Ishikawa (cell line): Measurements from ENCODE around the gene IGSF3.

Experiments
- CEBPB ChIP-seq: IDR thresholded peaks from 2 replicates; pipeline ENCODE4 v1.6.1; 2012
- CREB1 ChIP-seq: IDR thresholded peaks from 2 replicates; pipeline ENCODE4 v1.6.1; 2012; ENCODE audit warnings: low read depth
- EGR1 ChIP-seq: IDR thresholded peaks from 2 replicates; pipeline ENCODE4 v1.6.1; 2012
- EP300 ChIP-seq: IDR thresholded peaks from 2 replicates; pipeline ENCODE4 v1.6.1; 2012; ENCODE audit warnings: borderline replicate concordance
- FOXM1 ChIP-seq: IDR thresholded peaks from 2 replicates; pipeline ENCODE4 v1.6.1; 2012; ENCODE audit warnings: low read depth, borderline replicate concordance
- MAX ChIP-seq: IDR thresholded peaks from 2 replicates; pipeline ENCODE4 v1.6.1; 2012
- NFIC ChIP-seq: IDR thresholded peaks from 2 replicates; pipeline ENCODE4 v1.6.1; 2012
- RAD21 ChIP-seq: IDR thresholded peaks from 2 replicates; pipeline ENCODE4 v1.6.1; 2012; ENCODE audit warnings: low read depth
- REST ChIP-seq: IDR thresholded peaks from 2 replicates; pipeline ENCODE4 v1.6.1; 2012; ENCODE audit warnings: low read depth, mild to moderate bottlenecking
- TAF1 ChIP-seq: IDR thresholded peaks from 2 replicates; pipeline ENCODE4 v1.6.1; 2012; ENCODE audit warnings: low read depth, mild to moderate bottlenecking
- TCF12 ChIP-seq: IDR thresholded peaks from 2 replicates; pipeline ENCODE4 v1.6.1; 2012; ENCODE audit warnings: low read depth
- TEAD4 ChIP-seq: IDR thresholded peaks from 2 replicates; pipeline ENCODE4 v1.6.1; 2012
- USF1 ChIP-seq: IDR thresholded peaks from 2 replicates; pipeline ENCODE4 v1.6.1; 2012
- YY1 ChIP-seq: IDR thresholded peaks from 2 replicates; pipeline ENCODE4 v1.6.1; 2012; ENCODE audit warnings: low read depth
- ZBTB7A ChIP-seq: IDR thresholded peaks from 2 replicates; pipeline ENCODE4 v1.6.1; 2012; ENCODE audit warnings: low read depth

Gene IGSF3

GRCh38 chr1:116534014-116534739, 133.4 kb downstream of the IGSF3 start:
- TF ChIP-seq CREB1 (no peak), TEAD4 (no peak), USF1 (no peak), EP300 (no peak), YY1 (no peak), CEBPB (no peak), REST (no peak), ZBTB7A (no peak), NFIC (no peak), TAF1 (no peak), RAD21 (no peak), TCF12 (no peak), FOXM1 (no peak), EGR1 (no peak), MAX (no peak)

- TF ChIP-seq EP300: no peak
- no peak for TF ChIP-seq YY1
- no peak for TF ChIP-seq MAX
- no peak for TF ChIP-seq TCF12
- no peak for TF ChIP-seq ZBTB7A
- TF ChIP-seq REST: no peak
- TF ChIP-seq TEAD4: no peak
- no peak for TF ChIP-seq EGR1
- TF ChIP-seq USF1: no peak
- TF ChIP-seq CREB1: no peak
- no peak for TF ChIP-seq CEBPB
- no peak for TF ChIP-seq TAF1
Observed at GRCh38 chr1:116533429-116533820, 134.1 kb downstream of the IGSF3 start.

GRCh38 chr1:116532671-116533428, 134.7 kb downstream of the IGSF3 start:
- TF ChIP-seq NFIC: no peak
- no peak for TF ChIP-seq FOXM1
- no peak for TF ChIP-seq YY1
- TF ChIP-seq EP300: no peak
- no peak for TF ChIP-seq RAD21
- no peak for TF ChIP-seq TEAD4
- no peak for TF ChIP-seq TAF1
- no peak for TF ChIP-seq MAX
- TF ChIP-seq CEBPB: no peak
- no peak for TF ChIP-seq REST
- no peak for TF ChIP-seq CREB1
- no peak for TF ChIP-seq ZBTB7A
- no peak for TF ChIP-seq TCF12
- no peak for TF ChIP-seq EGR1
